Stimulated activated CD4-positive, alpha-beta T cell treated with anti-CD3 and anti-CD28 coated beads, TNF-alpha, amount 100 ng/mL, for 4 hours (primary cell): ENCODE data around the gene GPC2.
A peak's percentile ranks its signal among the peaks of the same experiment; 100 is the strongest.

Source experiments
- DNase-seq, 3 experiments: peaks; one replicate each; pipeline ENCODE4 v3.0.0-alpha.2; 2020; ENCODE audit warnings: low read depth in 3 of 3

The GPC2 gene

GRCh38 chr7:100124301-100125230, 52.6 kb downstream of the GPC2 start:
- no peak for DNase-seq

DNA sequence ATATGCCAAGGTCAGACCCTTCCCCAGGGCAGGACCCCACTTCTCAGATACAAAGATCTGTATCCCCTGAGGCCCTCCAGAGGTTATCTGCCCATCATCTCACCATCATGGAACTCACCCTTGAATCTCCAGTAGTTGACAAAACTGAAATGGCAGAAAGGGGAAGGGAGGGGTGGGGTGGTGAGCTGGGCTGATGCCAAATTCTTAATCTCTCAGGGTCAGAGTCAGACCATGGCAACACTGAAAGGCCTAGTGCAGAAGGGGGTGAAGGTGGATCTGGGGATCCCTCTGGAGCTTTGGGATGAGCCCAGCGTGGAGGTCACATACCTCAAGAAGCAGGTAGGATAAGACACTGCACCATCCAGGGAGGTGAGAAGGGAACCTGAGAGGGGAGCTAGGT, 54.6 kb downstream of the GPC2 start:
- no peak for DNase-seq

- DNase-seq = no peak
Observed at GRCh38 chr7:100122067-100122466, 55.1 kb downstream of the GPC2 start.

GRCh38 chr7:100120733-100121036, 56.5 kb downstream of the GPC2 start:
- DNase-seq = no peak

DNA sequence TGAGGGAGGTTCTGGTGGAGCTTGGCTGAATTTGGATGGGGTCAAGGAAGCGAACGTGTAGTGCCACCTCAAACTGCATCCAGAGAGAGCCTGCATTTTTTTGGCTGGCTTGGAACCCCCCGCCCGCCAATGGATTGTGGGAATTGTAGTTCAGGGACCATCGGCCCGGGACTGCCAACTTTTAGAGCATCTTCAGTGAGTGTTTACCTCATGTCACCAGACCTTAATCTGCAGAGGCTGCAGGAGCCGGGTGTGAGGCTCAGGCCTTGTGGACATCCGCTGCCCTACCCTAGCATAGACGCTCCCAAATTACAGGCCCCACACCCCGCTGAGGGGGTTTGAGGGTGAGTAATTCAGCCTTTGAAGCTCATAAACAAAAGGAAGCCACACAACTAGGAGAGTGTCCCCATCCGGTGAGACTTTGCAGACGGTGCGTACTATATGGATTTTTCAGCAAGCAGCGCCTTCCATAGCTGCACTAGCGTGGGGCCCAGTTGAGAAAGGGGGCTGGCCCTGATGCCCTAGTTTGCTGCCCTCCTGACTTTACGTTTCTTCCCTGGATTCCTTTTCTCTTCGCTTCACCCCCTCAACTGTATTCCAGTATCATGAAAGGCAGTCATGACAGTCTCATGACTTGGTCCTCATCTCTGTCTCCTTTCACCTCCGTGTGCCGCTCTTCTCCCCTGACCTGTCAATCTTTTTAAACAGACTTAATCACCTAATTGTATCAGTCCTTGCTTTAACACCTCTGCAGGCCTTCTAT, 57.0 kb downstream of the GPC2 start:
- DNase-seq = peak; percentile 31 to 46 (median 41)
